Lung (tissue), 12 donors: ENCODE results near the gene KRT75. TPM values are rescaled to one million over a fixed set of nuclear protein-coding genes. Genes with fewer than 3 reads are reported as not detected.

ENCODE experiments used
- ATAC-seq: fragments of 200-7000 bp; cut with Tn5 transposase; one replicate; pipeline ENCODE4 v1.9.1; 2020; ENCODE audit warnings: moderate number of reproducible peaks; ENCODE audit not compliant: insufficient read depth, low FRiP score
- DNase-seq, 3 donors: peaks; one replicate each; pipeline ENCODE4 v3.0.0-alpha.2; 2013 to 2017
- H3K27ac ChIP-seq, 2 donors: one replicate each; pipeline ENCODE4 v1.5.1; 2013; ENCODE audit warnings: mild to moderate bottlenecking in 2 of 2, moderate library complexity in 2 of 2, control low read depth in 1 of 2, inconsistent platforms in 1 of 2, low read depth in 1 of 2, low read length in 1 of 2
- H3K27me3 ChIP-seq, 3 donors: one replicate each; pipeline ENCODE4 v1.5.1; 2013; ENCODE audit warnings: low read length in 2 of 3; ENCODE audit not compliant: control insufficient read depth in 3 of 3, insufficient read depth in 3 of 3
- H3K36me3 ChIP-seq, 4 donors: one replicate each; pipeline ENCODE4 v1.5.1; 2013; ENCODE audit warnings: low read length in 4 of 4, mild to moderate bottlenecking in 1 of 4, moderate library complexity in 1 of 4; ENCODE audit not compliant: control insufficient read depth in 4 of 4, insufficient read depth in 4 of 4
- H3K4me1 ChIP-seq, 5 donors: one replicate each; pipeline ENCODE4 v1.5.1; 2013; ENCODE audit warnings: low read length in 5 of 5, mild to moderate bottlenecking in 2 of 5, moderate library complexity in 1 of 5; ENCODE audit not compliant: control insufficient read depth in 5 of 5, insufficient read depth in 5 of 5
- H3K4me3 ChIP-seq: one replicate; pipeline ENCODE4 v1.5.1; 2013; ENCODE audit warnings: mild to moderate bottlenecking, control low read depth, moderate library complexity
- H3K9ac ChIP-seq, 2 donors: one replicate each; pipeline ENCODE4 v1.5.1; 2013; ENCODE audit warnings: low read length in 2 of 2, control low read depth in 1 of 2; ENCODE audit not compliant: insufficient read depth in 1 of 2
- H3K9me3 ChIP-seq, 4 donors: one replicate each; pipeline ENCODE4 v1.5.1; 2013; ENCODE audit warnings: low read length in 3 of 4, mild to moderate bottlenecking in 1 of 4, moderate library complexity in 1 of 4; ENCODE audit not compliant: control insufficient read depth in 4 of 4, insufficient read depth in 3 of 4
- WGBS, 2 donors: extraction: QIAGEN DNeasy Blood & Tissue Kit; methylation state at CpG; one replicate each; pipeline ENCODE4 v1.1.7; 2013; 5-methylcytosine and 5-hydroxymethylcytosine counted together
- polyA plus RNA-seq, 2 donors: library from polyadenylated mRNA; stranded (reverse); fragments of 200-250 nt; gene quantifications; one replicate each; pipeline ENCODE4 v1.2.1, GENCODE V29; 2013
- total RNA-seq, 2 donors: library from RNA; depleted of rRNA in 1 of 2; stranded (reverse); fragments of >200 nt in 1 of 2; gene quantifications; one replicate each; pipeline ENCODE4 v1.2.1, GENCODE V29; 2014 to 2021
- TF ChIP-seq, protein P1 (sequence below): IDR thresholded peaks from 2 replicates; pipeline ENCODE4 v1.5.1; 2012; ENCODE audit warnings: mild to moderate bottlenecking; ENCODE audit errors: control extremely low read depth, extremely low read depth
- donor health status: control.
- donor health status: control.
- donor health status: Bipolar disorder and iron deficiency.
- donor health status: healthy.
- donor health status: DM: yes; HTN: yes; CAD: no.

Gene KRT75
- total and polyA plus RNA-seq, 4 donors = 0.01 TPM; not detected in 3

DNA sequence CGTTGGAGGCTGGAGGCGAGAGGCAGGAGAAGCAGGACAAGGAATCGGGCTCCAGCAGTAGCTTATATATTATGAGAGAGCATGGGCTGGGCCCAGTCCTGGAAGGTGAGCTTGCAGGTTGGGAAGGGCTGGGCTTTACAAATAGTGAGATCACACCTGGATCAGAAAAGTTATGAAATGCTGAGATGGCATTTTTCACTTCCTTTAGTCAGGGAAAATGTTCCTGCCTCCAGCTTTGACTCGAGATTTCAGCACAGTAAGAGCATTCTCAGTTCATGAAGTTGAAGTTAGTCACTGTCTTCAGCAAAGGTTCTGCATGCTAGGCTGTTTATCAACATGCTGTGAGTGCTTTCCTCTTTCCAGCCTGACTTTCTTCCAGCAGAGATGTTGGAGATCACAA lies 39.6 kb upstream of the KRT75 start, which contains the start of gene KRT6C:
Gene KRT6C (minus strand): TSS at position 38 of the 400 bp plus-strand sequence. CDS start 68 bp downstream, outside the sequence.
- Histone ChIP-seq H3K27ac (no peak within 1 kb of the TSS), H3K4me3 (no peak within 1 kb of the TSS), H3K9ac (no peak within 1 kb of the TSS), H3K9me3 (no peaks in the 10 kb centered on the region), H3K4me1 (no peaks in the 10 kb centered on the region), H3K27me3 (no peaks in the 10 kb centered on the region), H3K36me3 (no peaks in the 10 kb centered on the region)
- 79% methylated on average over 4 of the region's 4 CpGs for WGBS, 2 donors
- DNase-seq (no peak), ATAC-seq (no peak)
- TF ChIP-seq, protein P1, sequence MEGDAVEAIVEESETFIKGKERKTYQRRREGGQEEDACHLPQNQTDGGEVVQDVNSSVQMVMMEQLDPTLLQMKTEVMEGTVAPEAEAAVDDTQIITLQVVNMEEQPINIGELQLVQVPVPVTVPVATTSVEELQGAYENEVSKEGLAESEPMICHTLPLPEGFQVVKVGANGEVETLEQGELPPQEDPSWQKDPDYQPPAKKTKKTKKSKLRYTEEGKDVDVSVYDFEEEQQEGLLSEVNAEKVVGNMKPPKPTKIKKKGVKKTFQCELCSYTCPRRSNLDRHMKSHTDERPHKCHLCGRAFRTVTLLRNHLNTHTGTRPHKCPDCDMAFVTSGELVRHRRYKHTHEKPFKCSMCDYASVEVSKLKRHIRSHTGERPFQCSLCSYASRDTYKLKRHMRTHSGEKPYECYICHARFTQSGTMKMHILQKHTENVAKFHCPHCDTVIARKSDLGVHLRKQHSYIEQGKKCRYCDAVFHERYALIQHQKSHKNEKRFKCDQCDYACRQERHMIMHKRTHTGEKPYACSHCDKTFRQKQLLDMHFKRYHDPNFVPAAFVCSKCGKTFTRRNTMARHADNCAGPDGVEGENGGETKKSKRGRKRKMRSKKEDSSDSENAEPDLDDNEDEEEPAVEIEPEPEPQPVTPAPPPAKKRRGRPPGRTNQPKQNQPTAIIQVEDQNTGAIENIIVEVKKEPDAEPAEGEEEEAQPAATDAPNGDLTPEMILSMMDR = no peak

DNA sequence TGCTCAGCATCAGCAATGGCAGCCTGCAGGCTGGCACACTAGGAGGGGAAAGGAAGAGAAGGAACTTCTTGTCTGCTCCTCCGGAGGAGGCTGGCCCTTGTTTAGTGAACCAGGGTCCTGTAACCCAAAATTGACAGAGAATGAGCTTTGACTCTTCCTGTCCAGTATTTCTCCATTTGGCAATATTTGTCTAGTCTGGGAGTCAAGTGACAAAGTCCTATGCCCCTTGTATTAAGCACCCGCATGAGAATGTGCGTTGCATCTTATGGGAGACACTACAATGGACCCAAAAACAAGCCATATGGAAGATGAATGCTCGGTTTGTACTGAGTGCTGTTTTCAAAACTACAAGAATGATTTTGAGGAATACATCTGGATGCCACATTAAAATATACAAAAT lies 35.7 kb upstream of the KRT75 start:
- DNase-seq (no peak), ATAC-seq (no peak)
- no peak overlapping the region for H3K4me3 ChIP-seq
- H3K36me3 ChIP-seq = no peaks in the 10 kb centered on the region
- WGBS, 2 donors = 71 to 83% methylated on average over 4 of the region's 4 CpGs
- peaks cover 0 to 9% (median 0%) of the 10 kb centered on the region in 3 donors for H3K27me3 ChIP-seq
- H3K4me1 ChIP-seq = no peaks in the 10 kb centered on the region
- no peaks in the 10 kb centered on the region for H3K9me3 ChIP-seq
- TF ChIP-seq, protein P1 = no peak
- no peak overlapping the region for H3K27ac ChIP-seq
- no peak overlapping the region for H3K9ac ChIP-seq

- Histone ChIP-seq H3K36me3 (no peaks in the 10 kb centered on the region), H3K27me3 (peaks cover 0 to 14% (median 0%) of the 10 kb centered on the region in 3 donors), H3K27ac (no peak overlapping the region), H3K4me3 (no peak overlapping the region), H3K9me3 (no peaks in the 10 kb centered on the region), H3K4me1 (no peaks in the 10 kb centered on the region), H3K9ac (no peak overlapping the region)
- no peak for ATAC-seq
- no peak for DNase-seq
- TF ChIP-seq, protein P1 = no peak
- WGBS, 2 donors = 51 to 53% methylated on average over 2 of the region's 2 CpGs
Measured at GRCh38 chr12:52464897-52465296, 30.7 kb upstream of the KRT75 start.

DNA sequence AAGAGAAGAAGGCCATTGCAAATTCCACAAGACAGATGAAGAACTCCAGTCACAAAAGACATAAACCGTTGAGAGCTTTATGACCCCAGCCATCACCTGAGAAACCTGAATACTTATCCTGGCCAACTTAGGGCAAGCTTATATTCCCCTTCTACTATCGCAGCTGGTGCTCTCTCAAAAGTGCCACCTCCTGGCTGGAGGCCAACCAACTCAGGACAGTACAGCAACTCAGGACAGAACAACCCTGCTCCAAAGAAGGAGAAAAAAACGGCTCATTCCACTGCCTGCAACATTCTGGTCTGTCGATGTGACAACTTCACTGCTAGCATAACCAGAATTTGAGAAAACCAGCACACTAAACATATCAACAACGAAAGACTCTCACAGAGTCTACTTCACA lies 27.5 kb upstream of the KRT75 start:
- Histone ChIP-seq H3K4me1 (no peaks in the 10 kb centered on the region), H3K36me3 (no peaks in the 10 kb centered on the region), H3K9ac (no peak overlapping the region), H3K4me3 (no peak overlapping the region), H3K27me3 (peaks cover 0 to 8% (median 0%) of the 10 kb centered on the region in 3 donors), H3K27ac (no peak overlapping the region), H3K9me3 (no peaks in the 10 kb centered on the region)
- ATAC-seq (no peak), DNase-seq (peak in 1 of 3 donors; percentile 4)
- TF ChIP-seq, protein P1 = no peak
- WGBS, 2 donors = 55 to 69% methylated on average over 5 of the region's 5 CpGs
